Measurements from ENCODE around the gene FRMD4B.
A peak's percentile ranks its signal among the peaks of the same experiment; 100 is the strongest.
"Not testable (repeated sequence)": the region's sequence is repeated elsewhere in the genome, so short reads cannot be mapped to it uniquely, and the experiment has no call there.

Gene FRMD4B

GRCh38 chr3:69359916-69360315 lies 26.0 kb downstream of the FRMD4B start:
- no peak for DNase-seq

- no peak for DNase-seq
Measured at GRCh38 chr3:69359339-69359893, 26.5 kb downstream of the FRMD4B start.

- DNase-seq = no peak
Measured at GRCh38 chr3:69357196-69357595, 28.7 kb downstream of the FRMD4B start.

- DNase-seq = no peak
Measured at GRCh38 chr3:69354948-69355347, 30.9 kb downstream of the FRMD4B start.

GRCh38 chr3:69353503-69353902 lies 32.4 kb downstream of the FRMD4B start:
- no peak for DNase-seq

- no peak for DNase-seq
Measured at GRCh38 chr3:69353088-69353478, 32.8 kb downstream of the FRMD4B start.

GRCh38 chr3:69352305-69353087 lies 33.4 kb downstream of the FRMD4B start:
- no peak for DNase-seq

GRCh38 chr3:69343875-69344274 lies 42.0 kb downstream of the FRMD4B start:
- DNase-seq = no peak

- DNase-seq = no peak
Measured at GRCh38 chr3:69342074-69342473, 43.8 kb downstream of the FRMD4B start.

GRCh38 chr3:69339760-69340159 lies 46.1 kb downstream of the FRMD4B start:
- no peak for DNase-seq

GRCh38 chr3:69338911-69339310 lies 47.0 kb downstream of the FRMD4B start:
- DNase-seq = no peak

- DNase-seq = no peak
Measured at GRCh38 chr3:69332934-69333333, 53.0 kb downstream of the FRMD4B start.

GRCh38 chr3:69330891-69331400 lies 54.9 kb downstream of the FRMD4B start:
- peak; percentile 51 for DNase-seq

GRCh38 chr3:69329892-69330291 lies 56.0 kb downstream of the FRMD4B start:
- DNase-seq = no peak

- no peak for DNase-seq
Measured at GRCh38 chr3:69328963-69329302, 57.0 kb downstream of the FRMD4B start.

- DNase-seq = no peak
Measured at GRCh38 chr3:69328103-69328962, 57.6 kb downstream of the FRMD4B start.

- DNase-seq = peak; percentile 85
Measured at GRCh38 chr3:69326855-69327300, 59.0 kb downstream of the FRMD4B start.

- no peak for DNase-seq
Measured at GRCh38 chr3:69325151-69325550, 60.7 kb downstream of the FRMD4B start.

GRCh38 chr3:69324362-69325025 lies 61.4 kb downstream of the FRMD4B start:
- DNase-seq = peak; percentile 56

- no peak for DNase-seq
Measured at GRCh38 chr3:69323941-69324340, 61.9 kb downstream of the FRMD4B start.

- DNase-seq = not testable (repeated sequence)
Measured at GRCh38 chr3:69322512-69322911, 63.4 kb downstream of the FRMD4B start.

GRCh38 chr3:69322158-69322509 lies 63.8 kb downstream of the FRMD4B start:
- no peak for DNase-seq

Measured in RPMI8226 (cell line).